ENCODE measurements around the gene ATP2C2. TPM values are rescaled to one million over a fixed set of nuclear protein-coding genes. Genes with fewer than 3 reads are reported as not detected.

The ATP2C2 gene
- total and polyA plus RNA-seq, 7 donors: 2.5 to 60.7 (median 7.2) TPM; not detected in 2

GRCh38 chr16:84463221-84463620 lies 94.9 kb downstream of the ATP2C2 start:
- H3K4me3 ChIP-seq: no peak overlapping the region
- intact Hi-C loops (cut with DNase I): no loop called here
- DNase-seq: peak; percentile 52
- 89 to 94% methylated on average over 7 of the region's 7 CpGs for WGBS, 2 donors
- no peak overlapping the region for H3K27ac ChIP-seq
- TF ChIP-seq POLR2A (IDR thresholded peaks at IDR 0.05) (no peak), POLR2AphosphoS5 (IDR thresholded peaks at IDR 0.05) (no peak), EP300 (IDR thresholded peaks at IDR 0.05) (no peak), CTCF (IDR thresholded peaks at IDR 0.05) (no peak)
- peaks cover 0 to 3% (median 1%) of the 10 kb centered on the region in 4 donors for H3K9me3 ChIP-seq
- H3K4me1 ChIP-seq: no peaks in the 10 kb centered on the region
- H3K36me3 ChIP-seq: peaks cover 0 to 17% (median 11%) of the 10 kb centered on the region in 4 donors
- no peaks in the 10 kb centered on the region for H3K27me3 ChIP-seq

GRCh38 chr16:84464116-84464515 lies 95.8 kb downstream of the ATP2C2 start:
- 76 to 83% methylated on average over 6 of the region's 6 CpGs for WGBS, 2 donors
- Histone ChIP-seq H3K36me3 (peaks cover 0 to 17% (median 11%) of the 10 kb centered on the region in 4 donors), H3K4me1 (no peaks in the 10 kb centered on the region), H3K27me3 (no peaks in the 10 kb centered on the region), H3K4me3 (no peak overlapping the region), H3K27ac (no peak overlapping the region), H3K9me3 (peaks cover 0 to 3% (median 1%) of the 10 kb centered on the region in 4 donors)
- intact Hi-C loops (cut with DNase I): no loop called here
- peak; percentile 15 for DNase-seq
- TF ChIP-seq POLR2A (IDR thresholded peaks at IDR 0.05) (no peak), POLR2AphosphoS5 (IDR thresholded peaks at IDR 0.05) (no peak), CTCF (IDR thresholded peaks at IDR 0.05) (no peak), EP300 (IDR thresholded peaks at IDR 0.05) (no peak)

GRCh38 chr16:84465154-84465553 lies 96.8 kb downstream of the ATP2C2 start:
- no peak for TF ChIP-seq CTCF (IDR thresholded peaks at IDR 0.05)
- no peak for TF ChIP-seq POLR2A (IDR thresholded peaks at IDR 0.05)
- peak; percentile 39 for DNase-seq
- Histone ChIP-seq H3K36me3 (peaks cover 0 to 17% (median 11%) of the 10 kb centered on the region in 4 donors), H3K27ac (no peak overlapping the region), H3K4me1 (no peaks in the 10 kb centered on the region), H3K9me3 (peaks cover 0 to 3% (median 1%) of the 10 kb centered on the region in 4 donors), H3K27me3 (no peaks in the 10 kb centered on the region), H3K4me3 (no peak overlapping the region)
- intact Hi-C loops (cut with DNase I): no loop called here
- WGBS, 2 donors: 94 to 96% methylated on average over 6 of the region's 6 CpGs

GRCh38 chr16:84466692-84467091 lies 98.4 kb downstream of the ATP2C2 start:
- H3K36me3 ChIP-seq: peaks cover 0 to 17% (median 10%) of the 10 kb centered on the region in 4 donors
- intact Hi-C loops (cut with DNase I): no loop called here
- 47 to 96% methylated on average over 4 of the region's 4 CpGs for WGBS, 2 donors

More at GRCh38 chr16:84466692-84467091, 98.4 kb downstream of the ATP2C2 start:
- TF ChIP-seq POLR2AphosphoS5 (IDR thresholded peaks at IDR 0.05) (no peak), POLR2A (IDR thresholded peaks at IDR 0.05) (no peak), EP300 (IDR thresholded peaks at IDR 0.05) (no peak), CTCF (IDR thresholded peaks at IDR 0.05) (no peak)
- DNase-seq: no peak
- Histone ChIP-seq H3K9me3 (peaks cover 0 to 3% (median 1%) of the 10 kb centered on the region in 4 donors), H3K4me1 (no peaks in the 10 kb centered on the region), H3K4me3 (no peak overlapping the region), H3K27me3 (no peaks in the 10 kb centered on the region), H3K27ac (no peak overlapping the region)
